LNCAP (cell line): ENCODE results near the gene SSBP4.

ENCODE experiments used
- CTCF ChIP-seq: fragments of 450-650 bp; IDR thresholded peaks from 2 replicates; pipeline ENCODE4 v1.5.1; 2017; ENCODE audit warnings: mild to moderate bottlenecking

The SSBP4 gene

GRCh38 chr19:18470787-18471186 lies 51.6 kb downstream of the SSBP4 start:
- no peak for TF ChIP-seq CTCF

- no peak for TF ChIP-seq CTCF
Observed at GRCh38 chr19:18473003-18473705, 54.0 kb downstream of the SSBP4 start.

GRCh38 chr19:18473706-18474087 lies 54.5 kb downstream of the SSBP4 start:
- TF ChIP-seq CTCF: no peak

- TF ChIP-seq CTCF: no peak
Observed at GRCh38 chr19:18474366-18474887, 55.2 kb downstream of the SSBP4 start.

- TF ChIP-seq CTCF: no peak
Observed at GRCh38 chr19:18475004-18475453, 55.8 kb downstream of the SSBP4 start.

GRCh38 chr19:18475762-18476331 lies 56.6 kb downstream of the SSBP4 start:
- no peak for TF ChIP-seq CTCF

GRCh38 chr19:18476507-18477041 lies 57.4 kb downstream of the SSBP4 start:
- no peak for TF ChIP-seq CTCF
